Natural killer cell (primary cell): ENCODE results near the gene MORN2. TPM values are rescaled to one million over a fixed set of nuclear protein-coding genes. Genes with fewer than 3 reads are reported as not detected.

Experiments
- ATAC-seq, 3 donors: fragments of 150-1000 bp in 2 of 3; fragments of 200-7000 bp in 1 of 3; cut with Tn5 transposase; 1 replicate in 1 of 3; 2 replicates in 2 of 3; pipeline ENCODE4 v1.10.0; 2021; ENCODE audit warnings: mild to moderate bottlenecking in 2 of 3, moderate library complexity in 2 of 3
- DNase-seq, 2 donors: peaks; one replicate each; pipeline versions ENCODE4 v3.0.0 to v3.0.0-alpha.2; 2013 to 2021; ENCODE audit warnings: mixed read lengths in 1 of 2
- H3K27ac ChIP-seq: one replicate; pipeline ENCODE4 v1.5.1; 2013; ENCODE audit warnings: mild to moderate bottlenecking, low read length
- H3K27me3 ChIP-seq: one replicate; pipeline ENCODE4 v1.6.1; 2013; ENCODE audit warnings: low read length; ENCODE audit not compliant: control insufficient read depth, insufficient read depth
- H3K36me3 ChIP-seq: one replicate; pipeline ENCODE4 v1.6.1; 2013; ENCODE audit warnings: low read length; ENCODE audit not compliant: control insufficient read depth, insufficient read depth
- H3K4me1 ChIP-seq: one replicate; pipeline ENCODE4 v1.6.1; 2013; ENCODE audit warnings: low read length; ENCODE audit not compliant: control insufficient read depth, insufficient read depth
- H3K4me3 ChIP-seq: one replicate; pipeline ENCODE4 v1.5.1; 2013; ENCODE audit warnings: low read length
- H3K9me3 ChIP-seq: one replicate; pipeline ENCODE4 v1.6.1; 2013; ENCODE audit warnings: low read length; ENCODE audit not compliant: control insufficient read depth, insufficient read depth
- H3K27ac Mint-ChIP-seq, 2 donors: one replicate each; pipeline ENCODE4 v1.8.0; 2022; ENCODE audit warnings: mild to moderate bottlenecking in 2 of 2, mixed read lengths in 2 of 2, moderate library complexity in 1 of 2
- H3K27me3 Mint-ChIP-seq, 2 donors: one replicate each; pipeline ENCODE4 v1.8.0; 2022; ENCODE audit warnings: low read depth in 2 of 2, mixed read lengths in 2 of 2
- H3K36me3 Mint-ChIP-seq: one replicate; pipeline ENCODE4 v1.8.0; 2022; ENCODE audit warnings: mixed read lengths
- H3K4me1 Mint-ChIP-seq, 2 donors: one replicate each; pipeline ENCODE4 v1.8.0; 2022; ENCODE audit warnings: mixed read lengths in 2 of 2
- H3K4me3 Mint-ChIP-seq: one replicate; pipeline ENCODE4 v1.8.0; 2022; ENCODE audit warnings: mild to moderate bottlenecking, moderate library complexity, mixed read lengths
- H3K9me3 Mint-ChIP-seq, 2 donors: one replicate each; pipeline ENCODE4 v1.8.0; 2022; ENCODE audit warnings: mixed read lengths in 2 of 2
- CTCF ChIP-seq: fragments of 200-600 bp; IDR thresholded peaks from one replicate; pipeline ENCODE4 v1.8.0; 2022; ENCODE audit warnings: antibody characterized with exemption
- WGBS: methylation state at CpG from one replicate; pipeline ENCODE4 v1.1.7; 2013; ENCODE audit warnings: missing lambda C conversion rate; ENCODE audit not compliant: insufficient coverage; 5-methylcytosine and 5-hydroxymethylcytosine counted together
- intact Hi-C: fragments of 100-400 bp; cut with micrococcal nuclease; formaldehyde crosslinking; loops from one replicate; pipeline ENCODE4 v1.14.2; 2022
- total RNA-seq, 4 donors: library from RNA; stranded (reverse); fragments of 120-200 nt in 1 of 4; gene quantifications; one replicate each; pipeline versions ENCODE4 v1.2.3 to v1.2.4, GENCODE V29; 2013 to 2022

MORN2 gene
- total RNA-seq, 3 donors from 2014 or later (not counting 1 experiment from before 2014, with no cell fraction given), result 1.4 to 2.3 (median 1.7) TPM

DNA sequence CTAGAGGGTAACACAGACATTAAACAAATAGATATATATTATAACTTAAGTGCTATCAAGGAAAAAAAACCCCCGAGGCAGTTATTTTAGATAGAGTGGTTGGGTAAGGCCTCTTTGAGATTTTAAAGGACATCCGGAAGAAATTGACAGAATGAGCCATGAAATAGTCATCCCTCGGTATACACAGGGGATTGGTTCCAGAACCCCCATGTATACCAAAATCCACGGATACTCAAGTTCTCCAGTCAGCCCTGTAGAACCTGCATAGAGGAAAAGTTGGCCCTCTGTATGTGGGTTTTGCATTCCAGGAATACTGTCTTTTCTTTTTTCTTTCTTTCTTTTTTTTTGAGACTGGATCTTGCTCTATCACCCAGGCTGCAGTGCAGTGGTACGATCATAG is 2.0 kb upstream of the MORN2 start:
- 75% methylated on average over 4 of the region's 5 CpGs for WGBS
- no peak for TF ChIP-seq CTCF
- Histone ChIP-seq H3K27ac (no peak overlapping the region), H3K36me3 (no peaks in the 10 kb centered on the region), H3K4me1 (peaks cover 7% of the 10 kb centered on the region), H3K27me3 (no peaks in the 10 kb centered on the region), H3K4me3 (no peak overlapping the region), H3K9me3 (no peaks in the 10 kb centered on the region)
- no peak for DNase-seq
- peaks cover 2 to 5% of the 10 kb centered on the region in 2 donors for H3K9me3 Mint-ChIP-seq
- no peaks in the 10 kb centered on the region for H3K27me3 Mint-ChIP-seq
- intact Hi-C loops, result no loop called here
- H3K4me3 Mint-ChIP-seq, result peak overlapping the region; percentile 32
- H3K27ac Mint-ChIP-seq, result peak overlapping the region in 1 of 2 donors; percentile 37
- ATAC-seq, result no peak
- peaks cover 7% of the 10 kb centered on the region for H3K36me3 Mint-ChIP-seq
- H3K4me1 Mint-ChIP-seq, result peaks cover 20 to 27% of the 10 kb centered on the region in 2 donors

DNA sequence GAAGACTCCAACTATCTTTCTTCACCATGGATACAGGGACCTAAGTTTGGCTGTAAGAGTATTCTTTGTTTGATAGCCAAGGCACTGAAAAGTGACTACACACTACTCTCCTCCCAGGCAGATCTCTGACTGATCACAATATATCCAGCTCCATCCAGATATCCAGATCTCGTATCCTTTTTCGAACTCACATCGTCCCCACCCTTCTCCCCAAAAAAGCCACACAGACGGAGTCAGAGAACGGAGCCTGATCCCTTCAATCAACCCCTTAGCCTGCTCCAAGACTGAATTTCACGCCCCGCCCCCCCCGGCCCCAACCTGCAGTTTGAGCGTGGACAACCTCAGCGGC is 575 bp upstream of the MORN2 start:
- DNase-seq (no peak), ATAC-seq (no peak)
- intact Hi-C loops, result no loop called here
- H3K27ac ChIP-seq, result peak overlapping the region; percentile 32
- Mint-ChIP-seq H3K9me3 (peaks cover 0 to 1% of the 10 kb centered on the region in 2 donors), H3K4me1 (peaks cover 20 to 27% of the 10 kb centered on the region in 2 donors), H3K4me3 (peak overlapping the region; percentile 95), H3K27ac (peak overlapping the region; percentile 85 to 98), H3K36me3 (peaks cover 2% of the 10 kb centered on the region), H3K27me3 (no peaks in the 10 kb centered on the region)
- peaks cover 7% of the 10 kb centered on the region for H3K4me1 ChIP-seq
- no peak for TF ChIP-seq CTCF
- no peaks in the 10 kb centered on the region for H3K36me3 ChIP-seq
- H3K27me3 ChIP-seq, result no peaks in the 10 kb centered on the region
- H3K4me3 ChIP-seq, result peak overlapping the region; percentile 79
- H3K9me3 ChIP-seq, result no peaks in the 10 kb centered on the region
- WGBS, result 1% methylated on average over 10 of the region's 10 CpGs

DNA sequence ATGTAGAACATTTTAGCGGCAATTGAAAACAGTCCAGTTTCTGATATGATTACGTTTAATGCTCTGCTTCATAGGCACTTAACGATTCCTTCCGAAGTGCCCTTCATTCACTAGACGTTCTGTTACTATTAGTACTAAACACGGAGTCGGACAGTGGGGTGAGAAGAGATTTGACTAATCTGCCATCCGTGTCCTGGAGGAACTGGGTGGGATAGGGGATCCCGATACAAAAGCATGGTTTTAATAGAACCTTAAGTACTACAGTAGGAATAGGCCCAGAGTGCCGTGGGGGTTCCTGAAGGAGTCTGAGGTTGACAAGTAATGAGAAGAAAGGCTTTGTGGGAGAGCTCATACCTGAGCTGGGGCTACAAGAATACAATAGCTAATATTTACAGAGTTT is 631 bp downstream of the MORN2 start:
- H3K27ac ChIP-seq, result no peak overlapping the region
- peak in 1 of 2 donors; percentile 3 for DNase-seq
- TF ChIP-seq CTCF, result no peak

DNA sequence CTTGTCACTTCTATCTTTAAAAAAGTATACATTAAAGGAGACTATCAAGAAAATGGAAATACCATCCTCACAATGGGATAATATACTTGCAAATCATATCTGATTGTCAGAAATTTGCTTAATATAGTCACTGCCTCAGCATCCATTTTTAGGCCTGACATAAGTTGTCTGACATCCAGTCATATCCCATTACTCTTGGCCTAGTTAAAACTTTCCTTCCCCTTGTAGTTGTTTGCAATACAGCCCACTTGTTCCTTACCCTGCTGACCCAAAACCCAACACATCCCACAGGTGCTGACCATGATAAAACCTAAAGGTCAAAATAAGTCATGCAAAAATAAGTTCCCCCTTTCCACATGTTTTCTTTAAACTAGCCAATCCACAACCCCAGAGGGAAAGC is 10.3 kb downstream of the MORN2 start:
- Mint-ChIP-seq H3K27me3 (peaks cover 0 to 3% of the 10 kb centered on the region in 2 donors), H3K4me3 (no peak overlapping the region), H3K36me3 (no peaks in the 10 kb centered on the region), H3K27ac (no peak overlapping the region), H3K4me1 (no peaks in the 10 kb centered on the region), H3K9me3 (no peaks in the 10 kb centered on the region)
- no peak overlapping the region for H3K27ac ChIP-seq
- TF ChIP-seq CTCF, result no peak
- H3K4me3 ChIP-seq, result no peak overlapping the region
- no peaks in the 10 kb centered on the region for H3K27me3 ChIP-seq
- H3K36me3 ChIP-seq, result no peaks in the 10 kb centered on the region
- DNase-seq (no peak), ATAC-seq (no peak)
- no peaks in the 10 kb centered on the region for H3K4me1 ChIP-seq
- no peaks in the 10 kb centered on the region for H3K9me3 ChIP-seq
- intact Hi-C loops, result no loop called here

More for the DNA sequence above, 631 bp downstream of the MORN2 start:
- Mint-ChIP-seq H3K36me3 (no peaks in the 10 kb centered on the region), H3K4me3 (peak overlapping the region; percentile 95), H3K27me3 (no peaks in the 10 kb centered on the region), H3K27ac (peak overlapping the region; percentile 85 to 98), H3K9me3 (no peaks in the 10 kb centered on the region), H3K4me1 (peaks cover 20 to 27% of the 10 kb centered on the region in 2 donors)
- Histone ChIP-seq H3K36me3 (no peaks in the 10 kb centered on the region), H3K27me3 (no peaks in the 10 kb centered on the region), H3K4me3 (peak overlapping the region; percentile 79), H3K9me3 (no peaks in the 10 kb centered on the region), H3K4me1 (peaks cover 7% of the 10 kb centered on the region)
- ATAC-seq, result no peak
- intact Hi-C loops, result no loop called here
- 62% methylated on average over 10 of the region's 10 CpGs for WGBS
